ENCODE measurements around the gene CDPF1.

DNA sequence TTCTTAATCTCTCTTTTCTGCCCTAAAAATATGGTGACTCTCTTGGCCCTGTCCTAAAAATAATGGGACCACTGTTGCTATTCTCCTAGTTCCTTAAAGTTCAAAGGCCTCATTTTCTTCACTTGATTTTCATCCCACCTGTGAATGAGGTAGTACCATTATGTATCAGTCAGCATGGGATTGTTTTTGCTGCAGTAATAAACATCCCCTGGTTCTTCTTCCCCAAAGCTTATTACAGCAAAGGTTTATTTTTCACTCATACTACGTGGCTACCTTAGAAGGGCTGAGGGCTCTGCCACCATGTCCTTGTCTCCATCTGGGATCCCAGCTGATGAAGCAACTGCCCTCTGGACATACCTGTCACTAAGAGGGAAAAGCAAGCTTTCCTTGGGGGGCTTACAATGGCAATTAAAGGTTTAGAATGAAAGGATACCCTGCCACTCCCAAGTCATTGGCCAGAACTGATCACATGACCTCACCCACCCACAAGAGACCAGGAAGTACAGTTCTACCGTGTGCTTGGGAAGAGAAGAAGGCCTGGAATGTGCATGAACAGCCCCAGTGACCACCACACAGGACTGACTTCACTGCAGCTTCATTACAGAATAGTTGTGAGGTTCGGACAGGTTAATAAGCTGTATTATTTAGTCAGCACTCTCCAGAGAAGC lies 25.5 kb upstream of the CDPF1 start:
- TF ChIP-seq, protein P1, sequence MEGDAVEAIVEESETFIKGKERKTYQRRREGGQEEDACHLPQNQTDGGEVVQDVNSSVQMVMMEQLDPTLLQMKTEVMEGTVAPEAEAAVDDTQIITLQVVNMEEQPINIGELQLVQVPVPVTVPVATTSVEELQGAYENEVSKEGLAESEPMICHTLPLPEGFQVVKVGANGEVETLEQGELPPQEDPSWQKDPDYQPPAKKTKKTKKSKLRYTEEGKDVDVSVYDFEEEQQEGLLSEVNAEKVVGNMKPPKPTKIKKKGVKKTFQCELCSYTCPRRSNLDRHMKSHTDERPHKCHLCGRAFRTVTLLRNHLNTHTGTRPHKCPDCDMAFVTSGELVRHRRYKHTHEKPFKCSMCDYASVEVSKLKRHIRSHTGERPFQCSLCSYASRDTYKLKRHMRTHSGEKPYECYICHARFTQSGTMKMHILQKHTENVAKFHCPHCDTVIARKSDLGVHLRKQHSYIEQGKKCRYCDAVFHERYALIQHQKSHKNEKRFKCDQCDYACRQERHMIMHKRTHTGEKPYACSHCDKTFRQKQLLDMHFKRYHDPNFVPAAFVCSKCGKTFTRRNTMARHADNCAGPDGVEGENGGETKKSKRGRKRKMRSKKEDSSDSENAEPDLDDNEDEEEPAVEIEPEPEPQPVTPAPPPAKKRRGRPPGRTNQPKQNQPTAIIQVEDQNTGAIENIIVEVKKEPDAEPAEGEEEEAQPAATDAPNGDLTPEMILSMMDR (IDR thresholded peaks at IDR 0.05): no peak
- TF ChIP-seq EZH2 (IDR thresholded peaks at IDR 0.05) (no peak), EZH2phosphoT487 (IDR thresholded peaks at IDR 0.05) (no peak)

Measured in neural progenitor cell (in vitro differentiated cells).